GM23248 (cell line): ENCODE data around the gene MYO16.

Experiments
- EZH2 ChIP-seq: fragments of 200-600 bp; sonication (generic); IDR thresholded peaks from 2 replicates; pipeline ENCODE4 v1.6.1; 2018; ENCODE audit warnings: antibody characterized with exemption, mild to moderate bottlenecking; ENCODE audit not compliant: insufficient read depth, poor library complexity, severe bottlenecking
- EZH2phosphoT487 ChIP-seq: fragments of 200-600 bp; sonication (generic); IDR thresholded peaks from 2 replicates; pipeline ENCODE4 v1.6.1; 2018; ENCODE audit warnings: antibody characterized with exemption, moderate library complexity, mild to moderate bottlenecking, low read depth; ENCODE audit not compliant: insufficient read depth

GRCh38 chr13:109091249-109091648 lies 461.8 kb downstream of the MYO16 start:
- TF ChIP-seq EZH2: no peak
- TF ChIP-seq EZH2phosphoT487: no peak
